GM10266 (cell line): ENCODE results near the gene WBP1L.

Source experiments
- DNase-seq: peaks from one replicate; pipeline ENCODE4 v3.0.0; 2012; ENCODE audit errors: extremely low spot score
- TF ChIP-seq, protein P1 (sequence below): IDR thresholded peaks from 2 replicates; pipeline ENCODE4 v1.5.1; 2012; ENCODE audit warnings: mild to moderate bottlenecking, low read depth; ENCODE audit not compliant: control insufficient read depth, insufficient read depth; ENCODE audit errors: missing control alignments

WBP1L gene

GRCh38 chr10:102781090-102781920 lies 37.6 kb downstream of the WBP1L start:
- TF ChIP-seq, protein P1, sequence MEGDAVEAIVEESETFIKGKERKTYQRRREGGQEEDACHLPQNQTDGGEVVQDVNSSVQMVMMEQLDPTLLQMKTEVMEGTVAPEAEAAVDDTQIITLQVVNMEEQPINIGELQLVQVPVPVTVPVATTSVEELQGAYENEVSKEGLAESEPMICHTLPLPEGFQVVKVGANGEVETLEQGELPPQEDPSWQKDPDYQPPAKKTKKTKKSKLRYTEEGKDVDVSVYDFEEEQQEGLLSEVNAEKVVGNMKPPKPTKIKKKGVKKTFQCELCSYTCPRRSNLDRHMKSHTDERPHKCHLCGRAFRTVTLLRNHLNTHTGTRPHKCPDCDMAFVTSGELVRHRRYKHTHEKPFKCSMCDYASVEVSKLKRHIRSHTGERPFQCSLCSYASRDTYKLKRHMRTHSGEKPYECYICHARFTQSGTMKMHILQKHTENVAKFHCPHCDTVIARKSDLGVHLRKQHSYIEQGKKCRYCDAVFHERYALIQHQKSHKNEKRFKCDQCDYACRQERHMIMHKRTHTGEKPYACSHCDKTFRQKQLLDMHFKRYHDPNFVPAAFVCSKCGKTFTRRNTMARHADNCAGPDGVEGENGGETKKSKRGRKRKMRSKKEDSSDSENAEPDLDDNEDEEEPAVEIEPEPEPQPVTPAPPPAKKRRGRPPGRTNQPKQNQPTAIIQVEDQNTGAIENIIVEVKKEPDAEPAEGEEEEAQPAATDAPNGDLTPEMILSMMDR, result no peak
- DNase-seq, result no peak

GRCh38 chr10:102781921-102782557 lies 38.3 kb downstream of the WBP1L start:
- no peak for DNase-seq
- TF ChIP-seq, protein P1, result no peak

GRCh38 chr10:102782673-102783551 lies 39.2 kb downstream of the WBP1L start:
- TF ChIP-seq, protein P1, result no peak
- no peak for DNase-seq

- no peak for DNase-seq
- TF ChIP-seq, protein P1, result no peak
These were observed 39.8 kb downstream of the WBP1L start for GRCh38 chr10:102783568-102783967.

- no peak for DNase-seq
- TF ChIP-seq, protein P1, result no peak
These were observed 42.1 kb downstream of the WBP1L start for GRCh38 chr10:102785818-102786217.

GRCh38 chr10:102791754-102792395 lies 48.1 kb downstream of the WBP1L start:
- no peak for DNase-seq
- TF ChIP-seq, protein P1, result no peak
